ENCODE measurements around the gene COTL1. TPM values are rescaled to one million over a fixed set of nuclear protein-coding genes. Genes with fewer than 3 reads are reported as not detected.
A peak's percentile ranks its signal among the peaks of the same experiment; 100 is the strongest.

COTL1 gene
- total and polyA plus RNA-seq, 9 of the 15 experiments (the other 6 are each of a cell fraction or from before 2014, with no cell fraction given), result 27.7 to 185 (median 72.5) TPM

GRCh38 chr16:84548971-84549844 is 68.7 kb downstream of the COTL1 start (continued):
- TF ChIP-seq MLX (CRISPR knock-in tag; conservative IDR thresholded peaks at IDR 0.05) (no peak), ZBTB7A (IDR thresholded peaks at IDR 0.05; ENCODE audit: borderline replicate concordance, control insufficient read depth, low read depth, low read length) (no peak), ARID3B (CRISPR knock-in tag; IDR thresholded peaks at IDR 0.05; ENCODE audit: borderline replicate concordance) (no peak), FOXK1 (CRISPR knock-in tag; IDR thresholded peaks at IDR 0.05; ENCODE audit: borderline replicate concordance) (no peak), SOX6 (IDR thresholded peaks at IDR 0.05) (peak; percentile 63; the same call in 1 of the 2 replicates), PKNOX1 (IDR thresholded peaks at IDR 0.05) (peak; percentile 93), GTF2B (IDR thresholded peaks at IDR 0.05; ENCODE audit: extremely low read depth, insufficient read length) (no peak), FOXA1 (IDR thresholded peaks at IDR 0.05; ENCODE audit: borderline replicate concordance) (no peak), HNRNPLL (IDR thresholded peaks at IDR 0.05; ENCODE audit: low read depth, low read length, poor library complexity, severe bottlenecking) (no peak), ZNF766 (CRISPR knock-in tag; conservative IDR thresholded peaks at IDR 0.05) (no peak), ZNF449 (CRISPR knock-in tag; IDR thresholded peaks at IDR 0.05) (no peak), RFX7 (CRISPR knock-in tag; IDR thresholded peaks at IDR 0.05) (no peak), EGR1 (conservative IDR thresholded peaks at IDR 0.05) (peak; percentile 33; the same call in 1 of the 2 replicates), PHB (CRISPR knock-in tag; IDR thresholded peaks at IDR 0.05) (no peak), BHLHE40 (IDR thresholded peaks at IDR 0.05; ENCODE audit: low read length) (peak; percentile 9; the same call in 1 of the 2 replicates), ZNF518B (CRISPR knock-in tag; IDR thresholded peaks at IDR 0.05) (no peak), MAZ (CRISPR knock-in tag; conservative IDR thresholded peaks at IDR 0.05 in 1 of 2, IDR thresholded peaks at IDR 0.05 in 1 of 2) (0 out of 4 replicates have a peak, but pooled peaks of 1 of the 2 experiments have one; percentile 31)

Measured in K562 (cell line).